GM23338 (cell line): ENCODE results near the gene ARMC9. TPM values are rescaled to one million over a fixed set of nuclear protein-coding genes. Genes with fewer than 3 reads are reported as not detected.

ENCODE experiments used
- ATAC-seq: fragments of 200-7000 bp; cut with Tn5 transposase; 3 replicates; pipeline ENCODE4 v1.9.1; 2020
- DNase-seq: peaks from one replicate; pipeline ENCODE4 v3.0.0-alpha.2; 2015; ENCODE audit warnings: low spot score
- H2AFZ ChIP-seq: fragments of 200-600 bp; sonication (generic); 2 replicates; pipeline ENCODE4 v1.8.0; 2016; ENCODE audit warnings: antibody characterized with exemption, mild to moderate bottlenecking, moderate library complexity
- H3F3A ChIP-seq: fragments of 200-600 bp; sonication (generic); replicated peaks from 2 replicates; pipeline ENCODE4 v1.8.0; 2017; ENCODE audit warnings: antibody characterized with exemption, mixed run types, low read depth
- H3K27ac ChIP-seq: fragments of 200-600 bp; sonication (generic); 2 replicates; pipeline ENCODE4 v1.6.1; 2016; ENCODE audit warnings: low read depth
- H3K27me3 ChIP-seq: fragments of 200-600 bp; sonication (generic); 2 replicates; pipeline ENCODE4 v1.8.0; 2016; ENCODE audit warnings: mild to moderate bottlenecking, mixed run types, moderate library complexity; ENCODE audit not compliant: insufficient read depth
- H3K36me3 ChIP-seq: fragments of 200-600 bp; sonication (generic); 2 replicates; pipeline ENCODE4 v1.8.0; 2016; ENCODE audit warnings: mild to moderate bottlenecking; ENCODE audit not compliant: insufficient read depth
- H3K4me1 ChIP-seq: fragments of 200-600 bp; sonication (generic); 2 replicates; pipeline ENCODE4 v1.8.0; 2016; ENCODE audit warnings: mild to moderate bottlenecking, moderate library complexity; ENCODE audit not compliant: insufficient read depth
- H3K4me2 ChIP-seq: fragments of 200-600 bp; sonication (generic); 2 replicates; pipeline ENCODE4 v1.7.1; 2017; ENCODE audit warnings: mixed run types
- H3K4me3 ChIP-seq: fragments of 200-600 bp; sonication (generic); 2 replicates; pipeline ENCODE4 v1.6.1; 2016; ENCODE audit warnings: mixed run types
- H3K79me2 ChIP-seq: fragments of 200-600 bp; sonication (generic); replicated peaks from 2 replicates; pipeline ENCODE4 v1.8.0; 2017; ENCODE audit warnings: mild to moderate bottlenecking; ENCODE audit not compliant: insufficient read depth
- H3K9me2 ChIP-seq: fragments of 200-600 bp; sonication (generic); 2 replicates; pipeline ENCODE4 v1.8.0; 2017; ENCODE audit not compliant: insufficient read depth
- H4K20me1 ChIP-seq: fragments of 200-600 bp; sonication (generic); replicated peaks from 2 replicates; pipeline ENCODE4 v1.8.0; 2017; ENCODE audit warnings: mild to moderate bottlenecking; ENCODE audit not compliant: insufficient read depth
- H3K27ac Mint-ChIP-seq: 2 replicates; pipeline ENCODE4 v1.8.0; 2020; ENCODE audit warnings: inconsistent platforms, mild to moderate bottlenecking, moderate library complexity, mixed read lengths
- H3K27me3 Mint-ChIP-seq: 3 replicates; pipeline ENCODE4 v1.8.0; 2022; ENCODE audit warnings: low read depth, mild to moderate bottlenecking, moderate library complexity, mixed read lengths, inconsistent platforms; ENCODE audit not compliant: insufficient read depth, poor library complexity
- H3K36me3 Mint-ChIP-seq: 3 replicates; pipeline ENCODE4 v1.8.0; 2021; ENCODE audit warnings: low read depth, mild to moderate bottlenecking, inconsistent platforms, moderate library complexity, mixed read lengths
- H3K4me1 Mint-ChIP-seq: 3 replicates; pipeline ENCODE4 v1.8.0; 2020; ENCODE audit warnings: mild to moderate bottlenecking, inconsistent platforms, mixed read lengths
- H3K4me3 Mint-ChIP-seq: 3 replicates; pipeline ENCODE4 v1.8.0; 2021; ENCODE audit warnings: moderate library complexity, mild to moderate bottlenecking, inconsistent platforms, mixed read lengths
- H3K9me3 Mint-ChIP-seq: 3 replicates; pipeline ENCODE4 v1.8.0; 2020; ENCODE audit warnings: moderate library complexity, mild to moderate bottlenecking, inconsistent platforms, mixed read lengths
- CREB1 ChIP-seq: fragments of 250-450 bp; sonication (Bioruptor Pico); IDR thresholded peaks from 2 replicates; pipeline ENCODE4 v1.5.0; 2020; ENCODE audit warnings: low read depth, mild to moderate bottlenecking, moderate library complexity
- CTCF ChIP-seq, 2 experiments: fragments of 200-600 bp in 1 of 2; sonication (generic) in 1 of 2; conservative IDR thresholded peaks; 2 replicates each; pipeline versions ENCODE4 v1.5.1 to v1.6.1; 2016 to 2017; ENCODE audit warnings: antibody characterized with exemption in 2 of 2, low read depth in 2 of 2, mild to moderate bottlenecking in 2 of 2, moderate library complexity in 1 of 2
- ETS1 ChIP-seq: IDR thresholded peaks from 2 replicates; pipeline ENCODE4 v1.6.1; 2016; ENCODE audit warnings: antibody characterized with exemption
- EZH2 ChIP-seq: fragments of 200-600 bp; sonication (generic); IDR thresholded peaks from one replicate; pipeline ENCODE4 v1.8.0; 2017; ENCODE audit warnings: antibody characterized with exemption, mild to moderate bottlenecking, low read depth; ENCODE audit not compliant: unreplicated experiment
- EZH2phosphoT487 ChIP-seq: fragments of 200-600 bp; sonication (generic); IDR thresholded peaks from one replicate; pipeline ENCODE4 v1.8.1; 2018; ENCODE audit warnings: antibody characterized with exemption; ENCODE audit not compliant: unreplicated experiment
- JUNB ChIP-seq: IDR thresholded peaks from one replicate; pipeline ENCODE4 v1.6.1; 2016; ENCODE audit warnings: antibody characterized with exemption; ENCODE audit not compliant: unreplicated experiment
- NANOG ChIP-seq: IDR thresholded peaks from 2 replicates; pipeline ENCODE4 v1.6.1; 2016; ENCODE audit warnings: antibody characterized with exemption, borderline replicate concordance
- POLR2AphosphoS5 ChIP-seq: IDR thresholded peaks from 2 replicates; pipeline ENCODE4 v1.6.1; 2016; ENCODE audit warnings: antibody characterized with exemption, low read depth
- REST ChIP-seq: IDR thresholded peaks from one replicate; pipeline ENCODE4 v1.6.1; 2018; ENCODE audit warnings: antibody characterized with exemption; ENCODE audit not compliant: unreplicated experiment
- STAT1 ChIP-seq: IDR thresholded peaks from one replicate; pipeline ENCODE4 v1.6.1; 2016; ENCODE audit warnings: antibody characterized with exemption; ENCODE audit not compliant: unreplicated experiment
- ZNF114 ChIP-seq: fragments of 250-450 bp; sonication (Bioruptor Pico); IDR thresholded peaks from 2 replicates; pipeline ENCODE4 v1.5.0; 2020; ENCODE audit warnings: mild to moderate bottlenecking, moderate library complexity
- ZNF331 ChIP-seq: fragments of 250-450 bp; sonication (Bioruptor Pico); IDR thresholded peaks from 2 replicates; pipeline ENCODE4 v1.5.0; 2020; ENCODE audit warnings: low read depth, mild to moderate bottlenecking, moderate library complexity
- ZNF462 ChIP-seq: fragments of 250-450 bp; sonication (Bioruptor Pico); IDR thresholded peaks from 2 replicates; pipeline ENCODE4 v1.5.0; 2020; ENCODE audit warnings: mild to moderate bottlenecking, moderate library complexity
- polyA plus RNA-seq: library from polyadenylated mRNA; unstranded; fragments of >200 nt; fragmentation: Nextera tagmentation; extraction: Ambion mirVana; gene quantifications from 2 replicates; pipeline ENCODE4 v1.2.1, GENCODE V29; 2016
- total RNA-seq: library from RNA; depleted of rRNA; stranded (reverse); fragments of >200 nt; shearing (Covaris generic); gene quantifications from 2 replicates; pipeline ENCODE4 v1.2.3, GENCODE V29; 2014

The ARMC9 gene
- total and polyA plus RNA-seq, 2 experiments from 2014 or later, result 29.2 to 56.0 TPM

GRCh38 chr2:231203087-231203486 is 4.7 kb downstream of the ARMC9 start:
- no peak for TF ChIP-seq POLR2AphosphoS5
- no peak for TF ChIP-seq ETS1
- no peak for TF ChIP-seq EZH2
- TF ChIP-seq NANOG, result no peak
- TF ChIP-seq ZNF462, result no peak
- no peak for TF ChIP-seq STAT1
- no peak for TF ChIP-seq ZNF114 (CRISPR knock-in tag)
- TF ChIP-seq EZH2phosphoT487, result no peak
- no peak for TF ChIP-seq CTCF (conservative IDR thresholded peaks at IDR 0.05; ENCODE audit: low read depth in 2 of 2)
- no peak for TF ChIP-seq CREB1
- TF ChIP-seq REST, result no peak
- no peak for TF ChIP-seq ZNF331 (CRISPR knock-in tag)
- no peak for TF ChIP-seq JUNB
- Mint-ChIP-seq H3K9me3 (peaks cover 11% of the 10 kb centered on the region), H3K4me3 (no peak overlapping the region), H3K4me1 (peaks cover 19% of the 10 kb centered on the region), H3K36me3 (peaks cover 30% of the 10 kb centered on the region), H3K27ac (no peak overlapping the region), H3K27me3 (peaks cover 5% of the 10 kb centered on the region)
- Histone ChIP-seq H3K27me3 (no peaks in the 10 kb centered on the region), H3K36me3 (peaks cover 3% of the 10 kb centered on the region; the same call in 1 of the 2 replicates), H3K79me2 (peaks cover 39% of the 10 kb centered on the region; the same call in 1 of the 2 replicates), H3K4me3 (no peak overlapping the region), H3K4me1 (peaks cover 13% of the 10 kb centered on the region), H3F3A (peaks cover 7% of the 10 kb centered on the region), H3K4me2 (no peak overlapping the region), H3K9me2 (no peaks in the 10 kb centered on the region), H4K20me1 (no peaks in the 10 kb centered on the region; the same call in 1 of the 2 replicates), H2AFZ (no peak overlapping the region), H3K27ac (no peak overlapping the region)
- DNase-seq (no peak), ATAC-seq (no peak)
